A673 (cell line): ENCODE data around the gene POMGNT1.
"Not testable (repeated sequence)": the region's sequence is repeated elsewhere in the genome, so short reads cannot be mapped to it uniquely, and the experiment has no call there.

Experiments used
- EZH2 ChIP-seq: fragments of 200-600 bp; sonication (generic); IDR thresholded peaks from 2 replicates; pipeline ENCODE4 v1.6.1; 2017; ENCODE audit warnings: borderline replicate concordance, low read depth, mild to moderate bottlenecking, mixed read lengths, antibody characterized with exemption, low read length; ENCODE audit not compliant: poor library complexity, severe bottlenecking
- TF ChIP-seq, protein P1 (sequence below): fragments of 300-800, 200-600 bp; sonication (generic); conservative IDR thresholded peaks from 2 replicates; pipeline ENCODE4 v1.5.1; 2017; ENCODE audit warnings: low read depth, mild to moderate bottlenecking, antibody characterized with exemption, low read length, moderate library complexity, mixed read lengths

DNA sequence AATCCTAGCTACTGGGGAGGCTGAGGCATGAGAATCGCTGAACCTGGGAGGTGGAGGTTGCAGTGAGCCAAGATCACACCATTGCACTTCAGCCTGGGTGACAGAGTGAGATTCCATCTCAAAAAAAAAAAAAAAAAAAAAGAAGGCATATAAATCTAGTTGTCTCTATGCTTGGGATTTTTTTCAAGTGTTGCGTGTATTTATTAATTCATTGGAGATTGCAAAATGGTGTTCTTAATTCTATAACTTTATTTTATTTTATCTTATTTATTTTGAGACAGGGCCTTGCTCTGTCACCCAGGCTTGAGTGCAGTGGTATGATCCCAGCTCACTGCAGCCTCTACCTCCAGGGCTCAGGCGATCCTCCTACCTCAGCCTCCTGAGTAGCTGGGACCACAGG is 33.0 kb upstream of the POMGNT1 start:
- TF ChIP-seq, protein P1, sequence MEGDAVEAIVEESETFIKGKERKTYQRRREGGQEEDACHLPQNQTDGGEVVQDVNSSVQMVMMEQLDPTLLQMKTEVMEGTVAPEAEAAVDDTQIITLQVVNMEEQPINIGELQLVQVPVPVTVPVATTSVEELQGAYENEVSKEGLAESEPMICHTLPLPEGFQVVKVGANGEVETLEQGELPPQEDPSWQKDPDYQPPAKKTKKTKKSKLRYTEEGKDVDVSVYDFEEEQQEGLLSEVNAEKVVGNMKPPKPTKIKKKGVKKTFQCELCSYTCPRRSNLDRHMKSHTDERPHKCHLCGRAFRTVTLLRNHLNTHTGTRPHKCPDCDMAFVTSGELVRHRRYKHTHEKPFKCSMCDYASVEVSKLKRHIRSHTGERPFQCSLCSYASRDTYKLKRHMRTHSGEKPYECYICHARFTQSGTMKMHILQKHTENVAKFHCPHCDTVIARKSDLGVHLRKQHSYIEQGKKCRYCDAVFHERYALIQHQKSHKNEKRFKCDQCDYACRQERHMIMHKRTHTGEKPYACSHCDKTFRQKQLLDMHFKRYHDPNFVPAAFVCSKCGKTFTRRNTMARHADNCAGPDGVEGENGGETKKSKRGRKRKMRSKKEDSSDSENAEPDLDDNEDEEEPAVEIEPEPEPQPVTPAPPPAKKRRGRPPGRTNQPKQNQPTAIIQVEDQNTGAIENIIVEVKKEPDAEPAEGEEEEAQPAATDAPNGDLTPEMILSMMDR = not testable (repeated sequence)
- not testable (repeated sequence) for TF ChIP-seq EZH2
